ENCODE data around the gene NEDD9. TPM values are rescaled to one million over a fixed set of nuclear protein-coding genes. Genes with fewer than 3 reads are reported as not detected.

Gene NEDD9
- total RNA-seq, 4 donors from 2014 or later: 51.7 to 136 (median 94.0) TPM

DNA sequence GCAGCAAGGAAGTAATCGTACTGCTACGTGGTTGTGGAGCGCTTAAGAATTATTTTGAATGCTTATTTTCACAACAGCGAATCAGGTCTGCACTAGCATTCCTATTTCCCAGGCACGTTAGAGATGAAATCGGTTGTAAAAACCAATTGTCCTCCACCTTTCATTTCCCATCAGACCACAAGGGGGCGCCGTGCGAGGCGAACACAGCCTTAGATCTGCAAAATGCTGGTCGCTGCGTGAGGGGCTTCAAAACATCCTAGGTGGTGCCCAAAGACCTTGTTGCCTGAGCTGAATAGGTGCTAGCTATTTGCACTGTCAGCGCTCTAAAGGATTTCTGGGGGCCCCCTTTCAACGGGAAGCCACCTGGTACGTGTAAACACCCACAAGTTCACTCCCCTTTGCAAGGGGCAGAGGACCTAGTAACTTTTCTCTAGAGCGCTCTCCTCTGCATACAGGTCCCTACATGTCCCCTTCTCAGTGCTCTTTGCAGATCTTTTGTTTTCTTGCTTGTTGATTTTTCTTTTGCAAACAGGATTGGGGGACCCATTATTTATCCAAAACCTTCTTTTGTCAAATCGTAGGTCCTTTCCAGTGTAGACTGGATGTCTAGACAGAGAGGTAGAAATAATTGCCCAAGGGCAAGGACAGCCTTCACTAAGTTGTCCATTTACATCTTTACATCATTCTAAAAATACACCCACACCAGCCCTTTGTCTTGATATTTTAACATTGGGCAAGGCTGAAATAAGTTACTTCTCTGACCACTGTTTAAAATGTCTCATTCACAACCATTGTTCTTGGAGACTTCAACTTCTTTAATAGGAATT lies 59.8 kb downstream of the NEDD9 start:
- TF ChIP-seq CTCF (IDR thresholded peaks at IDR 0.05; ENCODE audit: low read depth): no peak

DNA sequence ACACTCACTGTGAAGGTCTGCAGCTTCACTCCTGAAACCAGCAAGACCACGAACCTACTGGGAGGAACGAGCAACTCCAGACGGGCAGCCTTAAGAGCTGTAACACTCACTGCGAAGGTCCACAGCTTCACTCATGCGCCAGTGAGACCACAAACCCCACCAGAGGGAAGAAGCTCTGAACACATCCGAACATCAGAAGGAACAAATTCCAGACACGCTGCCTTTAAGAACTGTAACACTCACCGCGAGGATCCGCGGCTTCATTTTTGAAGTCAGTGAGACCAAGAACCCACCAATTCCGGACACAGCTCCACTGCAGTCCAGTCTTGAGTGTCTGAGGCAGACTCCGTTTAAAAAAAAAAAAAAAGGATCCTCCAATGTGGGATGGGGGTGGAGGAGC lies 60.5 kb downstream of the NEDD9 start:
- no peak for TF ChIP-seq CTCF (IDR thresholded peaks at IDR 0.05; ENCODE audit: low read depth)

GRCh38 chr6:11168091-11168635 lies 64.3 kb downstream of the NEDD9 start:
- no peak for TF ChIP-seq CTCF (IDR thresholded peaks at IDR 0.05; ENCODE audit: low read depth)

DNA sequence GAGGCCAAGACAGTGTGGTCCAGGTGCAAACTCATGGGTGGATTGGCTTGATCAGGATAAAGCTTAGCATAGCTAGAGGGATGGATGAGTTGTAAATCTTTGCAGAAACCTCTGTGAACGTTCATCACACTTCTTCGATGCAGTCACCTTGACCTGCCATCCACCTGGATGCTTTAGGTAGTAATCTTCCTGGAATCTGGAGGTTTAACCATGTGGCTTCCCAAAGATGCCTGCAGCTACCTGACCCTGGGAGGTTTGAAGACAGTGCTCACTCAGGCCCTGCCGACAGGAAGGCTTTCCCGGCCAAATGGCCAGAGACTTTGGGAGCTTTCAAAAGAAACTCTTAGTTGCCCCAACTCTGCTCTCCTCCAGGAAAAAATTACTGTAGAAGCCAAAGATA lies 65.5 kb downstream of the NEDD9 start:
- no peak for TF ChIP-seq CTCF (IDR thresholded peaks at IDR 0.05; ENCODE audit: low read depth)

DNA sequence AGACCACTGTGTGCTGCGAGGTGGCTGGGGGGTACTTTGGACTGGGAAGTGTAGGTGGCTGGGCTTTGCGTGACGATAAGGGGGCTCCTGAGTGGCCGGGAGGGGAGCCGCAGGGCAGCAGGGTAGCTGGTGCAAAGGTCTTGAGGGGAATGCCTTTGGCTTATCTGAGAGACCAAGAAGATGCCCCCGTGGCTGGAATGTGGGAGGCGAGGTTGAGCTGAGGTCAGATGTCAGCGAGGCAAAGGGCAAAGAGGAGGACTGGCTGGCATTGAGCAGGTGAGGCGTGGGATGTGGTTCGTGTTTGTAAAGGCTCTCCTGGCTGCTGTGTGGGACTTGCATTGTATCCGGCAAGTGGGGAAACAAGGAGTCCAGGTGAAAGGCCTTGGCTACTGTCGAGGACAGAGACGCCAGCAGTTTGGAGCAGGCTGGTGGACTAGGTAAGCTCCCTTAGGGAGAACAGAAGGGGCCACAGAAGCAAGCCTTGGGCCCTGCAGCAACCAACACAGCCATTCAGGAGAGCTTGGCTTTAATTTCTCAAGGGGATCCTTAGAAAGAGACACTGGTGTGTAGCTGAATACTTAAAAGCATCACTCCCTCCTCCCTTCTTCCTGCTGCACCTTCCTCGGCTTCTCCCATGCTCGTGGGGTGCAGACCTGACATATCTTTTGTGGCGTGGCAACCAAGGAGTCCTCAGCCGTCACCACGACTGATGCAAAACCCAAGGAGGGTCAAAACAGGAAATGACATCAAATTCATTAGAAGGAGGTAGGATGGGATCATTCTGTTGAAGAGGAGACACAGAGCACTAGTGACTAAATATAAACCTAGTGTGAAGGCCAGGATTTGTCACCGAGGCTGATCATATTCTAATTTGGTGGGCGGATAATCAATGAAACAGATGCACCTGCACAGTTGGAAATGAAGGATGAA lies 67.5 kb downstream of the NEDD9 start:
- TF ChIP-seq CTCF (IDR thresholded peaks at IDR 0.05; ENCODE audit: low read depth): no peak

DNA sequence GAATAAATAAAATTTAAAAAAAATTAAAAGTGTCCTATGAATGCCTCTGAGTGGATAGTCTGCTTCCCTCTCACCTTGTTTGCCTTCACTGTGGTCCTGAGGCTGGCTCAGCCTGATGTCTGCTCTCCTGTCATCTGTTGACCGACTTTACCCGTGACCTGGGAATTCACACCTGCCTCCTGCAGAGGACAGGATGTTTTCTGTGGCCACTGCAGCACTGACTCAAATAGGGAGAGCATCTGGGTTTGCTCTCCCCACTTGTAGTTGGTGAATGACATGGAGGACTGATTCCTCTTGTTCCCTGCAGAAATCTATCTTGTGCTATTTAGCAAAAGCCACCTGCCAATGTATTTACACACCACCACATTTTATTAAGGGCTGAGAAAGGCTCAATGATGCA lies 68.5 kb downstream of the NEDD9 start:
- no peak for TF ChIP-seq CTCF (IDR thresholded peaks at IDR 0.05; ENCODE audit: low read depth)

DNA sequence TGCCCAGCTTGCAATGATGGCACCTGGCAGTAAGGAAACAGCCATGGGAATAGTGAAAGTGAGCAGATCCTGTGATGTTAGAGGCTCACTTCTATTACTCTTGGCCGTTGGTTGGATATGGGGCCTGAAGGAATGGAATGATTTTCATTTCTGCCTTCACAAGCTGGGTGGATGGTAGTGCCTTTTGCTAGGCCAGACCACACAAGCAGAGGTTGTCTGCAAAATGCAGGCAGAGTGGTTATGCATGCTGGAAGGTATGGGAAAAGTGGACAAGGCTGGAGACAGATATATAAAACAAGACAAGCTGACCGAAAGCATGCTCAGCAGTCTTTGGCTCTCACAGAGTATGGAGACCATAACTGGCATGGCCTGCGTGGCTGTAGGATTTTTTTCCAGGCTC lies 70.2 kb downstream of the NEDD9 start:
- no peak for TF ChIP-seq CTCF (IDR thresholded peaks at IDR 0.05; ENCODE audit: low read depth)

Measured in subcutaneous adipose tissue (tissue), 4 donors.